ENCODE results near the gene CSPG4.

GRCh38 chr15:75636026-75636425, 76.6 kb downstream of the CSPG4 start:
- no peak for TF ChIP-seq ARNT (IDR thresholded peaks at IDR 0.05)
- TF ChIP-seq TARDBP (IDR thresholded peaks at IDR 0.05): no peak
- no peak for TF ChIP-seq FOXM1 (IDR thresholded peaks at IDR 0.05; ENCODE audit: borderline replicate concordance)
- TF ChIP-seq NFRKB (IDR thresholded peaks at IDR 0.05): no peak
- no peak for TF ChIP-seq BHLHE40 (IDR thresholded peaks at IDR 0.05; ENCODE audit: borderline replicate concordance)
- TF ChIP-seq SP1 (IDR thresholded peaks at IDR 0.05): no peak
- no peak for TF ChIP-seq LEF1 (IDR thresholded peaks at IDR 0.05; ENCODE audit: borderline replicate concordance)

All from HEK293T (cell line).